Caco-2 (cell line): ENCODE results near the gene LRBA. TPM values are rescaled to one million over a fixed set of nuclear protein-coding genes. Genes with fewer than 3 reads are reported as not detected.

Experiments
- BruUV-seq: library from RNA; stranded (reverse); fragments of 400-500 nt; replicated peaks from 2 replicates; lab custom pipeline; 2021; lab: Mats Ljungman, UMichigan
- CTCF ChIA-PET: fragments of 300-600 bp; sonication (Branson Sonifier 250); formaldehyde crosslinking; loops from one replicate; lab custom pipeline; 2022; ENCODE audit warnings: antibody characterized with exemption; lab: Charles Lee
- POLR2A ChIA-PET: fragments of 300-600 bp; sonication (Branson Sonifier 250); formaldehyde crosslinking; loops from one replicate; lab custom pipeline; 2022; ENCODE audit warnings: antibody characterized with exemption; lab: Charles Lee
- DNase-seq, 2 experiments: peaks; one replicate each; pipeline versions ENCODE4 v3.0.0 to v3.0.0-alpha.2; 2020 to 2022
- H3K27me3 ChIP-seq: replicated peaks from 2 replicates; pipeline ENCODE4 v1.6.0; 2011; ENCODE audit warnings: low read length; ENCODE audit not compliant: control insufficient read depth, insufficient read depth
- H3K36me3 ChIP-seq: 2 replicates; pipeline ENCODE4 v1.5.1; 2011; ENCODE audit warnings: low read length; ENCODE audit not compliant: control insufficient read depth, insufficient read depth
- H3K4me1 ChIP-seq: fragments of 250-450 bp; sonication (Bioruptor Pico); 2 replicates; pipeline ENCODE4 v1.5.1; 2020; ENCODE audit warnings: mild to moderate bottlenecking
- H3K4me3 ChIP-seq: 2 replicates; pipeline ENCODE4 v1.5.1; 2011; ENCODE audit warnings: low read depth, mild to moderate bottlenecking, control low read depth, low read length
- H3K9me3 ChIP-seq: fragments of 250-450 bp; sonication (Bioruptor Pico); 2 replicates; pipeline ENCODE4 v1.5.1; 2020; ENCODE audit warnings: mild to moderate bottlenecking, moderate library complexity
- H3K27ac Mint-ChIP-seq: one replicate; pipeline ENCODE4 v1.8.0; 2022; ENCODE audit warnings: mixed read lengths; ENCODE audit not compliant: unreplicated experiment
- H3K27me3 Mint-ChIP-seq: one replicate; pipeline ENCODE4 v1.8.0; 2022; ENCODE audit warnings: mixed read lengths; ENCODE audit not compliant: insufficient read depth, unreplicated experiment
- H3K36me3 Mint-ChIP-seq: one replicate; pipeline ENCODE4 v1.8.0; 2022; ENCODE audit warnings: mild to moderate bottlenecking, mixed read lengths; ENCODE audit not compliant: insufficient read depth, unreplicated experiment
- H3K4me1 Mint-ChIP-seq: one replicate; pipeline ENCODE4 v1.8.0; 2022; ENCODE audit warnings: low read depth, mixed read lengths; ENCODE audit not compliant: unreplicated experiment
- H3K4me3 Mint-ChIP-seq: one replicate; pipeline ENCODE4 v1.8.0; 2022; ENCODE audit warnings: mild to moderate bottlenecking, moderate library complexity, mixed read lengths; ENCODE audit not compliant: unreplicated experiment
- H3K9me3 Mint-ChIP-seq: one replicate; pipeline ENCODE4 v1.8.0; 2022; ENCODE audit warnings: mixed read lengths; ENCODE audit not compliant: unreplicated experiment
- CTCF ChIP-seq, 2 experiments: fragments of 200-600 bp in 1 of 2; IDR thresholded peaks; 1 replicate in 1 of 2; 2 replicates in 1 of 2; pipeline versions ENCODE4 v1.5.1 to v1.8.0; 2011 to 2022; ENCODE audit warnings: antibody characterized with exemption in 1 of 2, control low read depth in 1 of 2, inconsistent platforms in 1 of 2, low read depth in 1 of 2, low read length in 1 of 2, mild to moderate bottlenecking in 1 of 2, moderate library complexity in 1 of 2; ENCODE audit not compliant: insufficient read depth in 1 of 2, severe bottlenecking in 1 of 2, unreplicated experiment in 1 of 2
- intact Hi-C: fragments of 100-400 bp; cut with micrococcal nuclease; formaldehyde crosslinking; loops from one replicate; pipeline ENCODE4 v1.10.0; 2022; ENCODE audit not compliant: unreplicated experiment
- total RNA-seq: library from RNA; stranded (reverse); gene quantifications from 2 replicates; pipeline ENCODE4 v1.2.3, GENCODE V29; 2022

Gene LRBA
- total RNA-seq, 1 experiment from 2014 or later = 53.2 TPM

GRCh38 chr4:150348079-150348478 lies 667.0 kb downstream of the LRBA start:
- Mint-ChIP-seq H3K4me3 (no peak overlapping the region), H3K36me3 (no peaks in the 10 kb centered on the region), H3K9me3 (no peaks in the 10 kb centered on the region), H3K4me1 (peaks cover 8% of the 10 kb centered on the region), H3K27ac (no peak overlapping the region), H3K27me3 (no peaks in the 10 kb centered on the region)
- ChIA-PET CTCF (no interaction called here), POLR2A (no interaction called here)
- no peak overlapping the region for H3K4me3 ChIP-seq
- DNase-seq = no peak
- no peaks in the 10 kb centered on the region for H3K27me3 ChIP-seq
- TF ChIP-seq CTCF (IDR thresholded peaks at IDR 0.05; ENCODE audit: insufficient read depth in 1 of 2, low read depth in 1 of 2, low read length in 1 of 2, severe bottlenecking in 1 of 2, unreplicated experiment in 1 of 2) = no peak
- no peaks in the 10 kb centered on the region for H3K4me1 ChIP-seq
- H3K9me3 ChIP-seq = no peaks in the 10 kb centered on the region
- BruUV-seq = no TSS peak
- intact Hi-C loops = no loop called here
- H3K36me3 ChIP-seq = no peaks in the 10 kb centered on the region

- ChIA-PET POLR2A (no interaction called here), CTCF (no interaction called here)
- Histone ChIP-seq H3K4me3 (no peak overlapping the region), H3K9me3 (no peaks in the 10 kb centered on the region), H3K27me3 (no peaks in the 10 kb centered on the region), H3K4me1 (no peaks in the 10 kb centered on the region), H3K36me3 (no peaks in the 10 kb centered on the region)
- DNase-seq = no peak
- intact Hi-C loops = no loop called here
- TF ChIP-seq CTCF (IDR thresholded peaks at IDR 0.05; ENCODE audit: insufficient read depth in 1 of 2, low read depth in 1 of 2, low read length in 1 of 2, severe bottlenecking in 1 of 2, unreplicated experiment in 1 of 2) = no peak
- no peak overlapping the region for H3K27ac Mint-ChIP-seq
- H3K4me1 Mint-ChIP-seq = peaks cover 8% of the 10 kb centered on the region
- no TSS peak for BruUV-seq
- no peaks in the 10 kb centered on the region for H3K27me3 Mint-ChIP-seq
- no peaks in the 10 kb centered on the region for H3K9me3 Mint-ChIP-seq
- peaks cover 6% of the 10 kb centered on the region for H3K36me3 Mint-ChIP-seq
- H3K4me3 Mint-ChIP-seq = no peak overlapping the region
Measured at GRCh38 chr4:150345207-150345744, 669.8 kb downstream of the LRBA start.

GRCh38 chr4:150343796-150344195 lies 671.3 kb downstream of the LRBA start:
- Histone ChIP-seq H3K36me3 (no peaks in the 10 kb centered on the region), H3K4me3 (no peak overlapping the region), H3K4me1 (no peaks in the 10 kb centered on the region), H3K27me3 (no peaks in the 10 kb centered on the region), H3K9me3 (no peaks in the 10 kb centered on the region)
- no peak for TF ChIP-seq CTCF (IDR thresholded peaks at IDR 0.05; ENCODE audit: insufficient read depth in 1 of 2, low read depth in 1 of 2, low read length in 1 of 2, severe bottlenecking in 1 of 2, unreplicated experiment in 1 of 2)
- Mint-ChIP-seq H3K27me3 (no peaks in the 10 kb centered on the region), H3K4me1 (peaks cover 8% of the 10 kb centered on the region), H3K9me3 (no peaks in the 10 kb centered on the region), H3K27ac (no peak overlapping the region), H3K4me3 (no peak overlapping the region), H3K36me3 (peaks cover 6% of the 10 kb centered on the region)
- POLR2A ChIA-PET = no interaction called here
- no TSS peak for BruUV-seq
- no peak for DNase-seq
- intact Hi-C loops = no loop called here
- CTCF ChIA-PET = no interaction called here
